ENCODE data around the gene LLGL1.

GRCh38 chr17:18176176-18176575 is 49.3 kb upstream of the LLGL1 start:
- TF ChIP-seq CTCF (IDR thresholded peaks at IDR 0.05) = no peak
- no peak for TF ChIP-seq EZH2 (IDR thresholded peaks at IDR 0.05; ENCODE audit: borderline replicate concordance, insufficient read depth, low read depth, low read length, poor library complexity, severe bottlenecking)

Measured in B cell (primary cell).